A673 (cell line): ENCODE measurements around the gene SV2C.

Experiments used
- EZH2 ChIP-seq: fragments of 200-600 bp; sonication (generic); IDR thresholded peaks from 2 replicates; pipeline ENCODE4 v1.6.1; 2017; ENCODE audit warnings: borderline replicate concordance, low read depth, mild to moderate bottlenecking, mixed read lengths, antibody characterized with exemption, low read length; ENCODE audit not compliant: poor library complexity, severe bottlenecking
- TF ChIP-seq, protein P1 (sequence below): fragments of 300-800, 200-600 bp; sonication (generic); conservative IDR thresholded peaks from 2 replicates; pipeline ENCODE4 v1.5.1; 2017; ENCODE audit warnings: low read depth, mild to moderate bottlenecking, antibody characterized with exemption, low read length, moderate library complexity, mixed read lengths

DNA sequence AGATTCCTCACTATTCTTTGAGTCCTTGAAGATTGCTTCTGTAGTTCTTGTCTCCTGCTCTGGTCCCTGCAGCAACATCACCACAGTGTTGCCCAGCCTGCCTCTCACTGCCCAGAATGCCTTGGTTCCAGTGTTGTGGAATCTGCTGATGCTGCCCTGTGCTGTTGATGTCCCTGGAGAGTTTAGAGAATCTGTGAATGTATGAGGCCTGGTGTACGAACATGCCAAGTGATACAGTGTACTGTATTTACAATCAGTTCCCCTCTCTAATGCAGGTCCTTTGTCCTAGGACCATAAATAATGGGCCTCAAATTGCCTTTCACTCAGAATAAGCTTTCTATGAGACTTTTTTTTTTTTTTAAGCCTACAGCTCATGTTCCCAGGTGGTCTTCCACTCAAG, 8.2 kb downstream of the SV2C start:
- TF ChIP-seq, protein P1, sequence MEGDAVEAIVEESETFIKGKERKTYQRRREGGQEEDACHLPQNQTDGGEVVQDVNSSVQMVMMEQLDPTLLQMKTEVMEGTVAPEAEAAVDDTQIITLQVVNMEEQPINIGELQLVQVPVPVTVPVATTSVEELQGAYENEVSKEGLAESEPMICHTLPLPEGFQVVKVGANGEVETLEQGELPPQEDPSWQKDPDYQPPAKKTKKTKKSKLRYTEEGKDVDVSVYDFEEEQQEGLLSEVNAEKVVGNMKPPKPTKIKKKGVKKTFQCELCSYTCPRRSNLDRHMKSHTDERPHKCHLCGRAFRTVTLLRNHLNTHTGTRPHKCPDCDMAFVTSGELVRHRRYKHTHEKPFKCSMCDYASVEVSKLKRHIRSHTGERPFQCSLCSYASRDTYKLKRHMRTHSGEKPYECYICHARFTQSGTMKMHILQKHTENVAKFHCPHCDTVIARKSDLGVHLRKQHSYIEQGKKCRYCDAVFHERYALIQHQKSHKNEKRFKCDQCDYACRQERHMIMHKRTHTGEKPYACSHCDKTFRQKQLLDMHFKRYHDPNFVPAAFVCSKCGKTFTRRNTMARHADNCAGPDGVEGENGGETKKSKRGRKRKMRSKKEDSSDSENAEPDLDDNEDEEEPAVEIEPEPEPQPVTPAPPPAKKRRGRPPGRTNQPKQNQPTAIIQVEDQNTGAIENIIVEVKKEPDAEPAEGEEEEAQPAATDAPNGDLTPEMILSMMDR: no peak
- TF ChIP-seq EZH2: no peak
